Mesenteric fat pad (tissue), 1 donor: ENCODE data around the gene EPHB2. TPM values are rescaled to one million over a fixed set of nuclear protein-coding genes. Genes with fewer than 3 reads are reported as not detected.
"Not testable (repeated sequence)": the region's sequence is repeated elsewhere in the genome, so short reads cannot be mapped to it uniquely, and the experiment has no call there.

ENCODE experiments used
- DNase-seq: peaks from one replicate; pipeline ENCODE4 v3.0.0-alpha.2; 2020; ENCODE audit warnings: low spot score
- total RNA-seq: library from RNA; stranded (reverse); fragmentation: NEBNext Ultra II Directional; extraction: Animal tissue kit (Norgen Biotek cat#: 25700); gene quantifications from one replicate; pipeline ENCODE4 v1.2.1, GENCODE V29; 2021
- donor health status: DM: yes; HTN: yes; CAD: no.

The EPHB2 gene
- total RNA-seq, 1 donor from 2014 or later: 5.7 TPM

DNA sequence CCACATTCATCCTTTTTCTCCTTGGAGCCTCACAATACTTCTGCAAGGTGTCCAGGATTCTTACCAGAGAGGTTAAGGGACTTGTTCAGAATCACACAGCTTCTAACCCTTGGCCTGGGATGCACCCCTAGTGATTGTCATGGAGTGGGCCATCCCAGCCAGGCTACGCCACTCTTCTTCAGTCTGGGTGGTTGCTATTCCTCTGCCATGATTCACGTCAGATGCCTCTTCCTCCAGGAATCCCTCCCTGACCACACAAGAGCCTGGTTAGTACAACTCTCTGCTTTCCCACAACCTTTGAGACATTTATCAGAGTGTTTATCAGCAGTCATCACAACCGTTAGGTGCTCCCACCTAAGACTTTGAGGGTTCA, 121.8 kb downstream of the EPHB2 start:
- DNase-seq: no peak

DNA sequence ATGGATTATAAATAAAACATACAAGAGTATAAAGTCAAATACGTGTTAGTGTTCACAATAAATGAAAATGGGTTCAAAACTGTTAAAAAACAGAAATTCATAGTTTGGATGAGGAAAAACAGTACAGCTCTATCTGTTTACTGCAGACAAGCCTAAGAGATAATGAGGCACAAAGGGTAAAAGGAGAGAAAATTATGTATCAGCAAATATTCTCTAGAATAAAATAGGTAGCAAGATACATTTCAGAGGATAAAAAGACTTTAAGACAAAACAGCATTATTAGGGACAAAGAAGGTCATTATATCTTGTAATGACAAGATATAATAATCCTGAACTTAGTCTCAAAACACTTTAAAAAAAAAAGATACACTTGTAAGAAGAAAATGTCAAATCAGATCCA, 123.1 kb downstream of the EPHB2 start:
- DNase-seq: no peak

DNA sequence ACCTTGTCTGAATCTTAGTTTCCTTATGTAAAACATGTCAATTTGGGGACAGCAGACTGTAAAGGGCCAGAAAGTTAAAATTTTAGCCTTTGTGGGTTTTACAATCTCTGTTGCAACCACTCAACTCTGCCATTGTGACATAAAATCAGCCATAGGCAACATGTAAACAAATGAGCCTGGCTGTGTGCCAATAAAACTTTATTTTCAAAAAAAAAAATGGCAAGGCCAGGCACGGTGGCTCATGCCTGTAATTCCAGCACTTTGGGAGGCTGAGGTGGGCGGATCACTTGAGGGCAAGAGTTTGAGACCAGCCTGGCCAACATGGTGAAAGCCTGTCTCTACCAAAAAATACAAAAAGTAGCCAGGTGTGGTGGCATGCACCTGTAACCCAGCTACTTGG, 123.8 kb downstream of the EPHB2 start:
- not testable (repeated sequence) for DNase-seq

- DNase-seq: no peak
Observed at GRCh38 chr1:22835636-22836319, 125.1 kb downstream of the EPHB2 start.

DNA sequence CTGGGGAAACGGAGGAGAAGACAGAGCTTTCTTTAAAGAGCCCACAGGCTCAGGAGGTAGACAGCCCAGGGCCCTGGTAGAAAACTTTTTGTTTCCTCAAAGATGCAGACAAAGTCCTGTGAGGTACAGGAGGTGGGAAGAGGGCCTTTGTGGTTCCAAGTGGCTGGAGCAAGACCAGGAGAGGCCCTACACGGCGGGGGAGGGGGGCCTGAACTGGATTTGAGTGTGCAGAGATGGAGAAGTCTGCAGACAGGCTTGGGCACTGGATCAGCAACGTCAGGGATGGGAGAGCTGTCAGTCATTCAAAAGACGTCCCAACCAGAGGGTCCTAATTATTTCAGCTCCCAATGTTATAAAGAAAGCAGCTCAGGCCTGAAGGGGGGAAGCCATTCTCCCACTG, 126.2 kb downstream of the EPHB2 start:
- no peak for DNase-seq

GRCh38 chr1:22837332-22837731, 126.7 kb downstream of the EPHB2 start:
- DNase-seq: no peak

DNA sequence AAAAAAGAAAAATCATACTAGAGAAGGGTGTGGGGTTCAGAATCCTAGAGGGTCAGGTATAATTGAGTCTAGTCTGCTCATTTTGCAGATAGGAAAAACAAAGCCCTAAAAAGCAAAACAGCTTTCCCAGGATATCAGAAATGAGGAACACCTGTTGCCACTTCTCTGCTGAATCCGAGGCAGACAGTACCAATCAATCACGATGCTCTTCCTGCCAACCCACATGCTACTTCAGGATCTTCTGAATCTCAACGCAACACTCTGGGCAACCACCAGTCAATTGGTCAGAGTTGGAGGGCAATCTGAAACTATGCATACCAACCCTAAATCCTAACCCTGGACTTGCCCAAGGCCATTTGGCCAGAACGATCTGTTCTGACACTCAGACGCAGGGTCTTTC, 128.3 kb downstream of the EPHB2 start:
- DNase-seq: no peak

- no peak for DNase-seq
Observed at GRCh38 chr1:22839806-22840205, 129.2 kb downstream of the EPHB2 start.

DNA sequence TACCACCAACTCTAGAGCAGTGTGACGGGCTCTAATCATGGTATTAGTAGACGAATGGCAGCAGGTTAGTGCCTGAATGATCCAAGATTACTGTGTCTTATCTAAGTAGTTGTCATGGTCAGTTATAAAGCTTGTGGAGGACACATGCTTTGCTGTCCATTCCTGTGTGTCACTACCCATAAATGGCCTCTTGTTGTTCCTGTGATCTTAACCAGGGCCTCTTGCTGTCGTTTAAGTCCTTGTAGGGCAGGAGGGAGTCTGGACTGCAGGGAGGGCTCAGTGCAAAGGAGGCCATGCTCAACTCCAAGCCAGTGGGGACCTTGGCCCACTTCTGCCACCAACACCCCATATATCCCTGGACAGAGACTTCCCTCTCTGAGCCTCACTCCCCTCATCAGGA, 130.5 kb downstream of the EPHB2 start:
- no peak for DNase-seq

- DNase-seq: no peak
Observed at GRCh38 chr1:22841860-22842281, 131.2 kb downstream of the EPHB2 start.

- not testable (repeated sequence) for DNase-seq
Observed at GRCh38 chr1:22843441-22844183, 133.0 kb downstream of the EPHB2 start.

- no peak for DNase-seq
Observed at GRCh38 chr1:22844621-22845020, 134.0 kb downstream of the EPHB2 start.

DNA sequence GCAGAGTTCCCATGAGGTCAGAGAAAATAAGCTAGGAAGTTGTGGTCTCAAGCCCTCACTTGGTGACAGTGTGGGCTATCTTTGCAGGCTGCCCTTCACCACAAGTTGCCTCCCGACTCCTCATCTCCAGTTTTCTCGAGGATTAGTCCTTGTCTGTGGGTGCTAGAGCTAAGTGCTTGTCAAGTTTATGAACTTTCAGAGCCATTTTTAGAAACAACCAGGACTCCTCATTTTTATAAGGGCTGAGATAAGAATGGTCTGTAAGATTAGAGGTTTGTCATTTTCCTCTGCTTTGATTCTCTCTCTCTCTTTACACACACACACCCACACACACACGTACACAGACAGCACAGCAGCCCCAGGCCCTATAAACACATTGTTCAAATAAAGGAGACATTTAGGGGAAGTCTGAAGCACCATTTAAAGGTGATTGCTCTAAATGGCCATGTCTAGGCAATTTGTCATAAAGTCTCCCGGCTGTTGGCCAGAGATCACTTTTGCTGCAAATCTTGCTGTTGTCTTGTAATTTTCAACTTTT, 134.8 kb downstream of the EPHB2 start:
- DNase-seq: no peak

DNA sequence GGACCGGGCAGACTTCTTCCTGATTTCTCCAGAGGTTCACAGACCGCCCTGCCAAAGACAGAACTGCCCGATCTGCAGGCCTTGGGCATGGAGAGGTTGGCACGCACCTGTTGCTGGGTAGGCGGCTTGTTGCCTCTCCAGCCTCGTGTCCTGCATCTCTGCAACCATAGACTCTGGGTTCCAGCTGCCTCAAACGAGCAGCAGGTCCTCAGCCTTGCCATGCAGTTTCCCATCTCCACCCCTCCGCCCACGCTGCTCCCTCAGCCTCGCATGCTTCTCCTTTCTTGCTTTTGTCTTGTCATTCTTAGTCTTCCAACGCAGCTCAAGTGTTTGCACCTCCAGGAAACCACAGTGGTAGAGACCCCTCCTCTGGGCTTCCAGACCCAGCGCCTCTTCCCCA, 135.8 kb downstream of the EPHB2 start:
- no peak for DNase-seq

- DNase-seq: no peak
Observed at GRCh38 chr1:22847249-22847648, 136.6 kb downstream of the EPHB2 start.

- DNase-seq: no peak
Observed at GRCh38 chr1:22847709-22848108, 137.1 kb downstream of the EPHB2 start.

DNA sequence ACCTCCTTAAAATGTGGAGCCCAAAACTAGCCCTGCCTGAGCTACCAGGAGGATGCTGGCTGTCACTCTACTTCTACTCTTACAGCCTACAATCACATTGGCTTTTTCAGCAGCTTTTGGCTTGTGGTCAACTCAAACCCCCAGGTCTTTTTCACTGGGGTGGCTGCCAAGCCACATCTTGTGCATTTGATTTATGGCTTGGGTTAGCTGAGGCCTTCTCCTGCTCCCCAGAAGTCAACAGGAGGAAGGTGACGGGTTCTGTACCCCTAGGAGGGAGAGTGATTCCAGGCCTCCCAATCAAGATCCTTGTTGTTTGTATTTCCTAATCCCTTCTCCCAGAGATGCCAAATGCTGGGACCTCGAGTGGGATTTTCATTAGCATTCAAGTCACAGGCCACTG, 137.8 kb downstream of the EPHB2 start:
- no peak for DNase-seq

GRCh38 chr1:22849770-22850169, 139.1 kb downstream of the EPHB2 start:
- no peak for DNase-seq

- DNase-seq: no peak
Observed at GRCh38 chr1:22850281-22850680, 139.6 kb downstream of the EPHB2 start.

DNA sequence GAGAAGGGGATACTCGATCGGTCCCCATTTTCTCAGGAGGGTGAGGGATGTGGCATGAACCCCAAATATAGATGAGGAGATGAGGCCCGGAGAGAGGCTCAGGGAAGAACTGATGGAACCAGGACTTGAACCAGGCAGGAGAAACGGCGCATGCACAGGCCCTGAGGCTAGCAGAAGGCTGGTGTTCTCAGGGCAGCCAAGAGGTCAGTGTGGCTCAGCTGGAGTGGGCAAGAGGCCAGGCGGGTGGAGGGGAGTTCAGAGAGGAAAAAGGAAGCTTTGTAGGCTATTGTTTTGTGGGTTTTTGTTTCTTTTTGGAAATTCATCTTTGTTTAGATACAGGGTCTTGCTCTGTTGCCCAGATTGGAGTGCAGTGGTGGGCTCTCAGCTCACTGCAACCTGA, 140.0 kb downstream of the EPHB2 start:
- DNase-seq: no peak

DNA sequence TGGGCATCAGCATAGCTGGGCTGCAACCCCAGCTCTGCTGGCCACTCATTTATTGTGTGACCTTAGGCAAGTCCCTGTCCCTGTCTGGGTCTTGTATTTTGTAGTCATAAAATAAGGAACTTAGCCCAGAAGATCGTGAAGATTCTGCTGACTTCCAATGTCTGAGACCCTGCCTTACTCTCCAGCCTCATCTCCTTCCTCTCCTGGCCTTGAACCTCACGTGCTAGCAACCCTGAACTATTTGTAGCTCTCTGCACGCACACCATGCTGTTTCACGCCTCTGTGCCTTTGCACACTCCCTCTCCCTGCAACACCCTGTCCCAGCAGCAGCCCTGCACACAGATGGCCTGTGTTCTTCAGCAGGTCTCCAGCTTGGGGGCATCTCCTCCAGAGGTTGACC, 140.9 kb downstream of the EPHB2 start:
- no peak for DNase-seq

DNA sequence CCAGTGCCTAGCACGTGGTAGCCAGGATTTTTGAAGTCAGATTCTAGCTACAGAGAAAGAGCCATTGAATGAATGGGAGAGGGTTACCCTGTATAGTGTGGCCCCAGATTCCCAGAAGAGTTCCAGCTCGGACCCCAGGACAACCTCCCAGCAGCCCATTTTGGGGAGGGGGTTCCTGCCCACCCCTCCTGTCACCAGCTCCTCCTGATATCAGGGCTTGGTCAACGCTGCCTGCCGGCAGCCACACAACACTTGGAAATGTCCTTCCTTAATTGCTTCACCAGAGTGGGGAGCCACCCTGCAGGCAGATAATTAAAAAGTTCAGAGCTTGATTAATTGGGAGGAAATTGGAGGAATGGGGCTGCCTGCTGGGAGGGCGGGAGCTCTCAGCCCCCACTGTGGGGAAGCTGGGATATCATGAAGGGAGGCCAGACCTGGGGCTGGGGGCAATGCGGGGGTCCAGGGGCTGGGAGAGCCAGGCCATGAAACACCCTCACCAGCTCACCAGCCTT, 141.6 kb downstream of the EPHB2 start:
- no peak for DNase-seq
